ENCODE measurements around the gene NDUFB5.

- no peak for TF ChIP-seq CTCF (IDR thresholded peaks at IDR 0.05 in 2 of 3, conservative IDR thresholded peaks at IDR 0.05 in 1 of 3; ENCODE audit: borderline replicate concordance in 1 of 3, insufficient read depth in 1 of 3, low read depth in 2 of 3, low read length in 2 of 3)
- no peak for TF ChIP-seq ATF3 (IDR thresholded peaks at IDR 0.05)
- TF ChIP-seq POLR2A (IDR thresholded peaks at IDR 0.05; ENCODE audit: borderline replicate concordance, extremely low read depth, insufficient read depth, insufficient read length), result no peak
- no peak for TF ChIP-seq SIN3A (IDR thresholded peaks at IDR 0.05; ENCODE audit: low read depth)
- no peak for TF ChIP-seq ZBTB33 (IDR thresholded peaks at IDR 0.05; ENCODE audit: extremely low read depth, insufficient replicate concordance, low read length)
- no peak for TF ChIP-seq EZH2 (IDR thresholded peaks at IDR 0.05)
- no peak for TF ChIP-seq POLR2AphosphoS5 (IDR thresholded peaks at IDR 0.05; ENCODE audit: low read depth, low read length)
Measured at GRCh38 chr3:179589143-179589542, 15.5 kb upstream of the NDUFB5 start.
